SK-N-SH treated with all-trans-retinoic acid at 6 μM for 48 hours (cell line): Measurements from ENCODE around the gene RAB18.
"Not testable (repeated sequence)": the region's sequence is repeated elsewhere in the genome, so short reads cannot be mapped to it uniquely, and the experiment has no call there.

Experiments used
- ATAC-seq: fragments of 200-7000 bp; cut with Tn5 transposase; 3 replicates; pipeline ENCODE4 v1.9.1; 2020; ENCODE audit warnings: mild to moderate bottlenecking, moderate library complexity
- ARNTL ChIP-seq: fragments of 450-650 bp; formaldehyde crosslinking; IDR thresholded peaks from 2 replicates; pipeline ENCODE4 v1.5.0; 2020; ENCODE audit warnings: low read depth, mild to moderate bottlenecking, moderate library complexity, borderline replicate concordance
- BACH2 ChIP-seq: fragments of 250-450 bp; sonication (Bioruptor Pico); IDR thresholded peaks from 2 replicates; pipeline ENCODE4 v1.9.0; 2021; ENCODE audit warnings: mild to moderate bottlenecking, borderline replicate concordance
- CREB5 ChIP-seq: fragments of 250-450 bp; sonication (Bioruptor Pico); IDR thresholded peaks from 2 replicates; pipeline ENCODE4 v1.5.1; 2020; ENCODE audit warnings: low read depth, mild to moderate bottlenecking, moderate library complexity
- CSDC2 ChIP-seq: fragments of 250-450 bp; sonication (Bioruptor Pico); IDR thresholded peaks from 2 replicates; pipeline ENCODE4 v1.5.0; 2020; ENCODE audit warnings: mild to moderate bottlenecking, moderate library complexity
- CSRNP3 ChIP-seq: fragments of 250-450 bp; sonication (Bioruptor Pico); IDR thresholded peaks from 2 replicates; pipeline ENCODE4 v1.5.1; 2021; ENCODE audit warnings: mild to moderate bottlenecking, moderate library complexity
- ESRRG ChIP-seq: fragments of 250-450 bp; sonication (Bioruptor Pico); IDR thresholded peaks from 2 replicates; pipeline ENCODE4 v1.6.1; 2021; ENCODE audit warnings: mild to moderate bottlenecking
- GLIS3 ChIP-seq: fragments of 250-450 bp; sonication (Bioruptor Pico); IDR thresholded peaks from 2 replicates; pipeline ENCODE4 v1.5.0; 2020; ENCODE audit warnings: mild to moderate bottlenecking, moderate library complexity
- ISL1 ChIP-seq: fragments of 250-450 bp; sonication (Bioruptor Pico); IDR thresholded peaks from 2 replicates; pipeline ENCODE4 v2.1.2; 2022; ENCODE audit warnings: mild to moderate bottlenecking, moderate library complexity
- OSR1 ChIP-seq: fragments of 250-450 bp; sonication (Bioruptor Pico); IDR thresholded peaks from 2 replicates; pipeline ENCODE4 v1.8.0; 2022; ENCODE audit warnings: moderate library complexity, mild to moderate bottlenecking, inconsistent platforms
- POU6F1 ChIP-seq: fragments of 250-450 bp; sonication (Bioruptor Pico); IDR thresholded peaks from 2 replicates; pipeline ENCODE4 v1.8.0; 2021; ENCODE audit warnings: low read depth, mild to moderate bottlenecking, moderate library complexity, borderline replicate concordance
- RARB ChIP-seq: fragments of 250-450 bp; sonication (Bioruptor Pico); IDR thresholded peaks from 2 replicates; pipeline ENCODE4 v1.8.0; 2021; ENCODE audit warnings: mild to moderate bottlenecking, moderate library complexity
- SNAI2 ChIP-seq: fragments of 250-450 bp; sonication (Bioruptor Pico); IDR thresholded peaks from 2 replicates; pipeline ENCODE4 v1.5.0; 2020; ENCODE audit warnings: mild to moderate bottlenecking, moderate library complexity
- TCF4 ChIP-seq: fragments of 250-450 bp; sonication (Bioruptor Pico); IDR thresholded peaks from 2 replicates; pipeline ENCODE4 v1.8.0; 2021; ENCODE audit warnings: mild to moderate bottlenecking, moderate library complexity, borderline replicate concordance
- TOX ChIP-seq: fragments of 250-450 bp; sonication (Bioruptor Pico); IDR thresholded peaks from 2 replicates; pipeline ENCODE4 v1.8.0; 2021; ENCODE audit warnings: mild to moderate bottlenecking, moderate library complexity, borderline replicate concordance
- TSHZ2 ChIP-seq: fragments of 250-450 bp; sonication (Bioruptor Pico); IDR thresholded peaks from 2 replicates; pipeline ENCODE4 v1.5.0; 2020; ENCODE audit warnings: mild to moderate bottlenecking, moderate library complexity
- ZC3H10 ChIP-seq: fragments of 250-450 bp; sonication (Bioruptor Pico); IDR thresholded peaks from 2 replicates; pipeline ENCODE4 v1.5.1; 2021; ENCODE audit warnings: mild to moderate bottlenecking, moderate library complexity
- ZFP3 ChIP-seq: fragments of 250-450 bp; sonication (Bioruptor Pico); IDR thresholded peaks from 2 replicates; pipeline ENCODE4 v1.5.0; 2020; ENCODE audit warnings: mild to moderate bottlenecking, moderate library complexity
- ZNF565 ChIP-seq: fragments of 450-650 bp; formaldehyde crosslinking; conservative IDR thresholded peaks from 2 replicates; pipeline ENCODE4 v1.5.0; 2020; ENCODE audit warnings: low read depth, mild to moderate bottlenecking, moderate library complexity
- ZNF70 ChIP-seq: fragments of 450-650 bp; formaldehyde crosslinking; IDR thresholded peaks from 2 replicates; pipeline ENCODE4 v1.5.0; 2020; ENCODE audit warnings: mild to moderate bottlenecking, moderate library complexity
- ZNF8 ChIP-seq: fragments of 450-650 bp; formaldehyde crosslinking; IDR thresholded peaks from 2 replicates; pipeline ENCODE4 v1.5.0; 2020; ENCODE audit warnings: mild to moderate bottlenecking, moderate library complexity
- TF ChIP-seq, protein P1 (sequence below): fragments of 250-450 bp; sonication (Bioruptor Pico); IDR thresholded peaks from 2 replicates; pipeline ENCODE4 v1.8.0; 2020; ENCODE audit warnings: mild to moderate bottlenecking, moderate library complexity, borderline replicate concordance

Gene RAB18

DNA sequence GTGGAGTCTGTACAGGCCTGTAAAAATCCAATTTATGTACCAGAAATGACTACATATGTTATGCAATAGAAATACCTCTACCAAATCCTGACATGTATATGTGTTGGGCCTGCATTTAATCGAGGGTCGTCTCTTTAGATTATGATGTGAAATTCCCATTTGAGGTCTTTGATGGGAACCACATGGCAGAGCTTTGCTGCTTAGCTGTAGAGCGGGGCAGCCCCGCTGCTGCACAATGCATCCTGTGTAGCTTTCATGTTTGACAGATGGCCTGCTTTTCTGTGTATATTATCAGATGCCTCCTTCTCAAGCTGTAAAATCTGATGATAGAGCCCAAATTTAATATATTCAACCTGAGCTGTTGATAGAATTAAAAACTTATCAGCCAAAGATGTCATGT lies 65.8 kb downstream of the RAB18 start:
- TF ChIP-seq, protein P1, sequence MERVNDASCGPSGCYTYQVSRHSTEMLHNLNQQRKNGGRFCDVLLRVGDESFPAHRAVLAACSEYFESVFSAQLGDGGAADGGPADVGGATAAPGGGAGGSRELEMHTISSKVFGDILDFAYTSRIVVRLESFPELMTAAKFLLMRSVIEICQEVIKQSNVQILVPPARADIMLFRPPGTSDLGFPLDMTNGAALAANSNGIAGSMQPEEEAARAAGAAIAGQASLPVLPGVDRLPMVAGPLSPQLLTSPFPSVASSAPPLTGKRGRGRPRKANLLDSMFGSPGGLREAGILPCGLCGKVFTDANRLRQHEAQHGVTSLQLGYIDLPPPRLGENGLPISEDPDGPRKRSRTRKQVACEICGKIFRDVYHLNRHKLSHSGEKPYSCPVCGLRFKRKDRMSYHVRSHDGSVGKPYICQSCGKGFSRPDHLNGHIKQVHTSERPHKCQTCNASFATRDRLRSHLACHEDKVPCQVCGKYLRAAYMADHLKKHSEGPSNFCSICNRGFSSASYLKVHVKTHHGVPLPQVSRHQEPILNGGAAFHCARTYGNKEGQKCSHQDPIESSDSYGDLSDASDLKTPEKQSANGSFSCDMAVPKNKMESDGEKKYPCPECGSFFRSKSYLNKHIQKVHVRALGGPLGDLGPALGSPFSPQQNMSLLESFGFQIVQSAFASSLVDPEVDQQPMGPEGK (CRISPR knock-in tag) = no peak
- TF ChIP-seq ZNF70 (CRISPR knock-in tag) (no peak), GLIS3 (CRISPR knock-in tag) (no peak), ZNF565 (no peak), BACH2 (no peak), ZFP3 (CRISPR knock-in tag) (no peak), ZC3H10 (CRISPR knock-in tag) (no peak), TSHZ2 (CRISPR knock-in tag) (no peak), ZNF8 (CRISPR knock-in tag) (no peak), TCF4 (CRISPR knock-in tag) (no peak), ISL1 (no peak), ARNTL (CRISPR knock-in tag) (no peak), CSDC2 (CRISPR knock-in tag) (no peak), TOX (CRISPR knock-in tag) (no peak), OSR1 (CRISPR knock-in tag) (no peak), RARB (CRISPR knock-in tag) (no peak), SNAI2 (CRISPR knock-in tag) (no peak)
- no peak for ATAC-seq

GRCh38 chr10:27577038-27577437 lies 72.9 kb downstream of the RAB18 start:
- not testable (repeated sequence) for ATAC-seq

DNA sequence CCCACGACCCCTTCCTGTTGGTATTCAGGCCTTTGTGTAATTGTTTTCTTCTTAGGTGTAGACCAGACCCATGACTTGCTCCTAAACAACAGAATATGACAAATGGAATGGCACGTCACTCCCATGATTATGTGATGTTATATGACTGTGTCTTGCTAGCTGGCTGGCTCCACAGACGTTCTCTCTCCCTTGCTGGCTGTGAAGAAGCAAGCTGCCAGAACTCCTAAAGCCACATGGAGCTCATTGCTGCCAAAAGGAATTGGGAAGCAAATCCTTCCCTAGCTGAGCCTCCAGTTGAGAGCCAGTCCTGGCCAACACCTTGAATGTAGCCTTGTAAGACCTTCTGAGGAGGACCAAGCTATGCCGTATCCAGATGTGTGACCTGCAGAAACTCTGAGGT lies 74.2 kb downstream of the RAB18 start:
- TF ChIP-seq TCF4 (CRISPR knock-in tag) = no peak
- no peak for TF ChIP-seq ESRRG
- no peak for TF ChIP-seq ZFP3 (CRISPR knock-in tag)
- no peak for TF ChIP-seq TSHZ2 (CRISPR knock-in tag)
- no peak for TF ChIP-seq ZNF70 (CRISPR knock-in tag)
- TF ChIP-seq ARNTL (CRISPR knock-in tag) = no peak
- no peak for TF ChIP-seq SNAI2 (CRISPR knock-in tag)
- TF ChIP-seq CREB5 (CRISPR knock-in tag) = no peak
- no peak for TF ChIP-seq ZNF8 (CRISPR knock-in tag)
- no peak for TF ChIP-seq ISL1
- TF ChIP-seq ZC3H10 (CRISPR knock-in tag) = no peak
- TF ChIP-seq OSR1 (CRISPR knock-in tag) = no peak
- no peak for TF ChIP-seq ZNF565
- no peak for TF ChIP-seq POU6F1 (CRISPR knock-in tag)
- no peak for TF ChIP-seq TOX (CRISPR knock-in tag)
- no peak for TF ChIP-seq BACH2
- no peak for TF ChIP-seq CSRNP3 (CRISPR knock-in tag)
- no peak for ATAC-seq
